Measurements from ENCODE around the gene AIMP1.

The AIMP1 gene

GRCh38 chr4:106323119-106323518, 6.8 kb downstream of the AIMP1 start:
- TF ChIP-seq CTCF (IDR thresholded peaks at IDR 0.05; ENCODE audit: low read depth, low read length), result no peak
- no peak for DNase-seq (ENCODE audit: extremely low read depth, low read depth)

- no peak for TF ChIP-seq CTCF (IDR thresholded peaks at IDR 0.05; ENCODE audit: low read depth, low read length)
- no peak for DNase-seq (ENCODE audit: extremely low read depth, low read depth)
These were observed 9.4 kb downstream of the AIMP1 start for GRCh38 chr4:106325800-106326199.

DNA sequence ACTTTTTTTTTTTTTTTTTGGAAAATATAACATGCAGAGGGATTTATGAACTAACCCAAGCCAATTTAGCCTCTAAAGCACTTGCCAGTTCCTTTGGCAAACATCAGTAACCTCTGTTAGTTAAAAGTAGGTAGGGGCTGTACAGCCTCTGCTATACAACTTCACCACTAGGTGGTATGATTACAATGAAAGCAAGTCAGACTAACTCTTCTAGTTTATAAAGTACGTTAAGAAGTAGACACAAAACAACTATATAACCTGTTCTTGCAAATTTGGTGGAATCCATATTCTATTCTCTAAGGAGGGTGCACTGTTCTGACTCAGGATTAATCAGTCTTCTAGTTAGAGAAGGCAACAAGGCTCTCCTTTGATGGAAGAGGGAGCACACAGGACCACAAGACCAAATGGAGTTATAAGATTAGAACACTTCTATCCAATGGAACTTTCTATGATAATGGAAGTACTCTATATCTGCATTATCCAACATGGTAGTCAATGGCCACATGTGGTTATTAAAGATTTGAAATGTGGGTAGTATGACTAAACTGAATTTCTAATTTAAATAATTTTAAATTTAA, 12.8 kb downstream of the AIMP1 start:
- peak; percentile 79 for TF ChIP-seq CTCF (IDR thresholded peaks at IDR 0.05; ENCODE audit: low read depth, low read length)
- no peak for DNase-seq (ENCODE audit: extremely low read depth, low read depth)

- TF ChIP-seq CTCF (IDR thresholded peaks at IDR 0.05; ENCODE audit: low read depth, low read length), result no peak
- DNase-seq (ENCODE audit: extremely low read depth, low read depth), result no peak
These were observed 16.8 kb downstream of the AIMP1 start for GRCh38 chr4:106333186-106333585.

DNA sequence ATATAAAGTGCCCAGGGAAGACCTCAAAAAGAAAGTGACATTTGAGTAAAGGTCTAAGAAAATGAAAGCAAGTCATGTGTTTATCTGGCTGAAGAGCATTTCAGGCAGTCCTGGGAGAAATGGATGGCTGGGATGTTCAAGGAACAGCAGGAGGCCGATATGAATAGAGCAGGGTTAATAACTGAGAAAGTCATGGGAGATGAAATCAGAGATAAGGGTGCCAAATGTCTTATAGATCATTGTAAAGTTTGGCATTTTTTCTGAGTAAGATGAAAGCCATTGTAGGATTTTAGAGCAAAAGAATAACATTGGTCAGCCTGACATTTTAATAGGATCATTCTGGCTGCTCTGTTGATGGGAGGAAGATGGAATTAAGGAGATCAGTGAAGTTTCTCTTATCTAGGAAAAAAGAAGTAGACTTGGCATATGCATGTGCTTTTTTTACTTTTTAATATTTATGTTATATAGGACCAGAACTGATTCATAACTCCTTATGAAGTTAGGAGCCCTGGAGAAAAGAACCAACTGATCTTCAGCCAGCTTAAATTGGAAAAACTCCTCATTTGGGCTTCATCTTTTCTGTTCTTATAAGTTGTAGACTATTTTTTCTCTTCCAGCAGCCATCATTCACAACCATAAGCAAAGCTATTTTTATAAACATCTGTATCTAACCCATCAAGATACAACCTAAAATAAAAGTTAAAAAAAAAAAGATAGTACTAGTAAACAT, 18.6 kb downstream of the AIMP1 start:
- DNase-seq (ENCODE audit: extremely low read depth, low read depth), result no peak
- no peak for TF ChIP-seq CTCF (IDR thresholded peaks at IDR 0.05; ENCODE audit: low read depth, low read length)

GRCh38 chr4:106336618-106337017, 20.3 kb downstream of the AIMP1 start:
- DNase-seq (ENCODE audit: extremely low read depth, low read depth), result no peak

More at GRCh38 chr4:106336618-106337017, 20.3 kb downstream of the AIMP1 start:
- no peak for TF ChIP-seq CTCF (IDR thresholded peaks at IDR 0.05; ENCODE audit: low read depth, low read length)
